ENCODE results near the gene PCNX3.
"Not testable (repeated sequence)": the region's sequence is repeated elsewhere in the genome, so short reads cannot be mapped to it uniquely, and the experiment has no call there.

The PCNX3 gene

DNA sequence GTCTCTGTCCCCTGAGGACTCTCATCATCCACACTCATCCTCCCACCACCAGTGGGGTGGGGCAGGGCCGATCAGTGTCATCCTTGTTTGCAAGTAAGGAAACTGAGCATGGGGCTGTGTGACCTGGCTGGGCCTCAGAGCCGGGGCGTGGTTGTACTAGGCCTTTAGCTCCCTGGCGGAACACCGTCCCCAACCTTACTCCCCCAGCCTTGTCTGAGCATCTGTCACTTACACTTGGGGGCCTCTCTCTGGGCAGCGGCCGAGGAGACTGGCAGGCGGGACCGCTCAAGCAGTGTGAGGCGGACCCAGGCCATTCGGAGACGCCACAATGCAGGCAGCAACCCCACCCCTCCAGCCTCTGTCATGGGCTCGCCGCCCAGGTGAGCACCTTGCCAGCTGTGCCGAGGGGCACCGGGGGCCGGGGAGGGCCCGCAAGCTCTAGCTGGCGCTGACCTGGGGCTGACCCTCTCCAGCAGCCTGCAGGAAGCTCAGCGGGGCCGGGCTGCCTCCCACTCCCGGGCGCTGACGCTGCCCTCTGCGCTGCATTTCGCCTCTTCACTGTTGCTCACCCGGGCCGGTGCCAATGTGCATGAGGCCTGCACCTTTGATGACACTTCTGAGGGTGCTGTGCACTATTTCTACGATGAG is 3.8 kb downstream of the PCNX3 start:
- no peak for DNase-seq (ENCODE audit: low read depth in 2 of 2)

GRCh38 chr11:65620666-65621065 is 5.1 kb downstream of the PCNX3 start:
- DNase-seq (ENCODE audit: low read depth in 2 of 2): no peak

GRCh38 chr11:65621460-65621859 is 5.9 kb downstream of the PCNX3 start:
- no peak for DNase-seq (ENCODE audit: low read depth in 2 of 2)

DNA sequence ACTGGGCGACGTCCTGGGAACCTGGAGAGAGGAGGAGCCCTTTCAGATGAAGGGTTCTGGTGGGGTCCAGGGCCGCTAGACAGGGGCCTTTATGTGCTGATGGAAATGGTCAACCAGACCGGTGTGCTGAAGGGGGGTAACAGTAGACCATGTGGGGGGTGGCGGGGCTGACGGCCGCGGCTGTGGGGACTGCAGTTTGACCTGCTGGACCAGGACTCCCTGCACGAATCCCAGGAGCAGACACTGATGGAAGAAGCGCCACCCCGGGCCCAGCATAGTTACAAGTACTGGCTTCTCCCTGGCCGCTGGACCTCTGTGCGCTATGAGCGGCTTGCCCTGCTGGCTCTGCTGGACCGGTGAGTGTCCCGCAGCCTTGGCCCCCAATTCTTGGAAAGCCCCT is 6.4 kb downstream of the PCNX3 start:
- DNase-seq (ENCODE audit: low read depth in 2 of 2): no peak

DNA sequence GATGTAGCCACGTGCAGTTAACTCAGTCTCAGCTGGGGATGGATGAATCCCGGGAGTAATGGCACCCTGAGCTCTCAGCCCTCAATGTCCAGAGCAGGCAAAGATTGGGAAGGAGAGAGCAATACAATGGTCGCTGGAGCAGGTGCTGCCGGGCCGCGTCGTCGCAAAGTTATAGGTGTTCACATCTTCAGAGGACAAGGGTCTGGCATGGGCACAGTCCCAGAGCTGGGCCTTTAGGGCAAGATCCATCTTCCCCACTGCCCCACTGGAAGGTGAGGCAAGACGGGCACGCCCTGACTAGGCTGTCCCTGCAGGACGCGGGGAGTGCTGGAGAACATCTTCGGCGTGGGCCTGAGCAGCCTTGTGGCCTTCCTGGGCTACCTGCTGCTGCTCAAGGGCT is 7.6 kb downstream of the PCNX3 start:
- DNase-seq (ENCODE audit: low read depth in 2 of 2): no peak

- DNase-seq (ENCODE audit: low read depth in 2 of 2): no peak
Measured at GRCh38 chr11:65623852-65624616, 8.5 kb downstream of the PCNX3 start.

DNA sequence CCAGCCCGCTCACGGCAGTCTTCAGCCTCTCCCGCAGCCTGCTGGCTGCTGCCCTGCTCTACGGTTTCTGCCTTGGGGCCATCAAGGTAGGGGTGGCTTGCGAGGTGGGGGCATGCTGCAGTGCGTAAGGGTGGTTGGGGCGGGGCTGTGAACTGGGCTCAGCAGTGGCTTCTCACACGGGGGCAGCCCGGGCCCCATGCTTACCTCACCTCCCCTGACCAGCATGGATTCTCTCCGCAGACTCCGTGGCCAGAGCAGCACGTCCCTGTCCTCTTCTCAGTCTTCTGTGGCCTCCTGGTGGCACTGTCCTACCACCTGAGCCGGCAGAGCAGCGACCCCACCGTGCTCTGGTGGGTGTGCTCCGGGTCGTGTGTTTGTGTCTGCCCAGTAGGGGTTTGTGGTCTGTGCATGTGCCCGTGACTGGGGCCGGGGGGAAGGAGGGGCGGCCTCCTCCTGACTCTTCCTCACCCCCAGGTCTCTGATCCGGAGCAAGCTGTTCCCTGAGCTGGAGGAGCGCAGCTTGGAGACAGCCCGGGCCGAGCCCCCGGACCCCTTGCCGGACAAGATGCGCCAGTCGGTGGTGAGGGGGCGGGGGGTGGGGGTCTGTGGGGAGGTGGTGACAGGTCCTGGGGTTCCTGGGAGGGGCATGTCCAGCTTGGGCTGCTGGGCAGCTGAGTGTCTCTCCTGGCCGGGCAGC is 9.5 kb downstream of the PCNX3 start:
- DNase-seq (ENCODE audit: low read depth in 2 of 2): no peak

GRCh38 chr11:65625628-65626342 is 10.2 kb downstream of the PCNX3 start:
- peak; percentile 32 to 36 for DNase-seq (ENCODE audit: low read depth in 2 of 2)

DNA sequence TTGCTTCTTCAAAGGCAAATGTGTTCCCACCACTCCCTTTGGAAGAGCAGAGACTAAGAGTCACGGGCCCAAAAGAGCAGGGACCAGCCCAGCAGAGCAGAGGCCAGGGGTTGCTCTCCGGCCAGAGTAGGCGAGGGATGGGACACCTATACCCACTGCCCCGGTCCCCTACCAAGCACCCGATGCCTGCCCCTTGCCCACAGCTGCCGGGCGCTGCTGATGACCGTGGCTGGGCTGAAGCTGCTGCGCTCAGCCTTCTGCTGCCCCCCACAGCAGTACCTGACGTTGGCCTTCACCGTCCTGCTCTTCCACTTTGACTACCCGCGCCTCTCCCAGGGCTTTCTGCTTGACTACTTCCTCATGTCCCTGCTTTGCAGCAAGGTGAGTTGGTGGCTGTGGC is 11.6 kb downstream of the PCNX3 start:
- DNase-seq (ENCODE audit: low read depth in 2 of 2): no peak

- DNase-seq (ENCODE audit: low read depth in 2 of 2): no peak
Measured at GRCh38 chr11:65629579-65629978, 14.0 kb downstream of the PCNX3 start.

- DNase-seq (ENCODE audit: low read depth in 2 of 2): no peak
Measured at GRCh38 chr11:65630215-65630614, 14.6 kb downstream of the PCNX3 start.

GRCh38 chr11:65633390-65634108 is 18.0 kb downstream of the PCNX3 start:
- DNase-seq (ENCODE audit: low read depth in 2 of 2): no peak

- no peak for DNase-seq (ENCODE audit: low read depth in 2 of 2)
Measured at GRCh38 chr11:65634109-65634436, 18.5 kb downstream of the PCNX3 start.

GRCh38 chr11:65634440-65634839 is 18.9 kb downstream of the PCNX3 start:
- no peak for DNase-seq (ENCODE audit: low read depth in 2 of 2)

GRCh38 chr11:65634905-65635731 is 19.5 kb downstream of the PCNX3 start:
- no peak for DNase-seq (ENCODE audit: low read depth in 2 of 2)

DNA sequence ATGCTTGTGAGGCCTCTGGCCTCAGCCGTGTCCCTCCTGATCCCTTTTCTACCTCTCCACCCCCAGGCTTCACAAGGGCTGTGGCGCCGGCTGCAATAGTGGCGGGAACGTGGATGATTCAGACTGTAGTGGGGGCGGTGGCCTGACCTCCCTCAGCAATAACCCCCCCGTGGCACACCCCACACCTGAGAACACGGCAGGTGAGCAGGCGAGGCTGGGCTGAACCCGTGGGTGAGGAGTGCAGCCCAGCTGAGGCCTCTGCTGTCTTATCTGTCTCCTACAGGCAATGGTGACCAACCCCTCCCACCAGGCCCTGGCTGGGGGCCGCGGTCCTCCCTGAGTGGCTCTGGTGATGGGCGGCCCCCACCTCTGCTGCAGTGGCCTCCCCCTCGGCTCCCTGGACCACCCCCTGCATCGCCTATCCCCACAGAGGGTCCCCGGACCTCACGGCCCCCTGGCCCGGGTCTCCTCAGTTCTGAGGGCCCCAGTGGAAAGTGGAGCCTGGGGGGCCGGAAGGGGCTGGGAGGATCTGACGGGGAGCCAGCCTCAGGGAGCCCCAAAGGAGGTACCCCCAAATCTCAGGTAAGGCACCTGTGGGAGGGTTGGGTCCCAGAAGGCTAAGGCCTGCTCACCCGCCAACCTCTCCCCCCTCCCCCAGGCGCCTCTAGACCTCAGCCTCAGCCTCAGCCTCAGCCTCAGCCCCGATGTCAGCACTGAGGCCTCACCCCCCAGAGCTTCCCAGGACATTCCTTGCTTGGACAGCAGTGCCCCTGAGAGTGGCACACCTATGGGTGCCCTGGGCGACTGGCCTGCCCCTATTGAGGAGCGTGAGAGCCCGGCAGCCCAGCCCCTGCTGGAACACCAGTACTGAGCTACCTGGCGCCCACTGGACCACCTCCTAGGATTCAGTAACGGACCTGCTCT is 20.8 kb downstream of the PCNX3 start:
- no peak for DNase-seq (ENCODE audit: low read depth in 2 of 2)

DNA sequence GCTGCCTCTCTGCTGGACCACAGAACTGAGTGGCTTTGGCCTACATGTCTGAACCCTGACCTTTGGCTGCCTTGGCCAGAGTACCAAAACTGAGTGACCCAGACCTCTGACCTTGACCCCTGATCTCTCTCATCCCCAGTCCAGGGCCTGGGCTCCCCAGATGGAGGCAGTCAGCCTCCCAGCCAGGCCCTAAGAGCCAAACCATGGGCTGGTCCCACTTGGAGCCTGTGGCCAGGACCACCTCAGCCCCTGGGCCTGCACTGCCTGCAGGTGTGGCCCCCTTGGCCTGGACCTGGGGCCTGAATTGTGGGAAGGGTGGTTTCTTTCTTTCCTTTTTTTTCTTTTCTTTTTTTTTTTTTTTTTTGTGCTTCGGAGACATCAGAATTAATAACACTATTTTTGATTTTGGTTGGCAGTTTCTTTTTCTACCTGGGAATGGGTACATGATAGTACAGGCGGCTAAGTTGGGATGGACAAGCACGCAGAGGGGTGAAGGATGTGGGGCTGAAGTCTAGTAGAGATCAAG is 21.5 kb downstream of the PCNX3 start:
- no peak for DNase-seq (ENCODE audit: low read depth in 2 of 2)

- DNase-seq (ENCODE audit: low read depth in 2 of 2): peak; percentile 64 to 77
Measured at GRCh38 chr11:65637794-65638419, 22.3 kb downstream of the PCNX3 start, which contains the start of gene SIPA1. Gene SIPA1, plus strand, starts transcription at chr11:65638101. Its CDS starts 2,821 bp downstream, at chr11:65640922.

GRCh38 chr11:65639228-65639597 is 23.6 kb downstream of the PCNX3 start:
- not testable (repeated sequence) for DNase-seq (ENCODE audit: low read depth in 2 of 2)

Measured in stimulated activated CD4-positive, alpha-beta T cell treated with anti-CD3 and anti-CD28 coated beads, Interleukin-1b, Interleukin-23, amount 100 ng/mL, for 4 hours (primary cell).